Epithelial cell of proximal tubule (primary cell): Measurements from ENCODE around the gene OR10A4. TPM values are rescaled to one million over a fixed set of nuclear protein-coding genes. Genes with fewer than 3 reads are reported as not detected.
"Not testable (repeated sequence)": the region's sequence is repeated elsewhere in the genome, so short reads cannot be mapped to it uniquely, and the experiment has no call there.

ENCODE experiments used
- DNase-seq: peaks from one replicate; pipeline ENCODE4 v3.0.0-alpha.2; 2011; ENCODE audit warnings: low read depth
- H3K4me3 ChIP-seq: 2 replicates; pipeline ENCODE4 v1.5.1; 2011; ENCODE audit warnings: low read depth, mild to moderate bottlenecking, low read length
- total RNA-seq: library from RNA; depleted of rRNA; stranded (reverse); fragments of >200 nt; gene quantifications from 2 replicates; pipeline ENCODE4 v1.2.3, GENCODE V29; 2015
- TF ChIP-seq, protein P1 (sequence below): conservative IDR thresholded peaks from 2 replicates; pipeline ENCODE4 v1.5.1; 2012; ENCODE audit warnings: low read depth, mild to moderate bottlenecking, low read length

The OR10A4 gene
- total RNA-seq, 1 donor from 2014 or later: not detected

- TF ChIP-seq, protein P1, sequence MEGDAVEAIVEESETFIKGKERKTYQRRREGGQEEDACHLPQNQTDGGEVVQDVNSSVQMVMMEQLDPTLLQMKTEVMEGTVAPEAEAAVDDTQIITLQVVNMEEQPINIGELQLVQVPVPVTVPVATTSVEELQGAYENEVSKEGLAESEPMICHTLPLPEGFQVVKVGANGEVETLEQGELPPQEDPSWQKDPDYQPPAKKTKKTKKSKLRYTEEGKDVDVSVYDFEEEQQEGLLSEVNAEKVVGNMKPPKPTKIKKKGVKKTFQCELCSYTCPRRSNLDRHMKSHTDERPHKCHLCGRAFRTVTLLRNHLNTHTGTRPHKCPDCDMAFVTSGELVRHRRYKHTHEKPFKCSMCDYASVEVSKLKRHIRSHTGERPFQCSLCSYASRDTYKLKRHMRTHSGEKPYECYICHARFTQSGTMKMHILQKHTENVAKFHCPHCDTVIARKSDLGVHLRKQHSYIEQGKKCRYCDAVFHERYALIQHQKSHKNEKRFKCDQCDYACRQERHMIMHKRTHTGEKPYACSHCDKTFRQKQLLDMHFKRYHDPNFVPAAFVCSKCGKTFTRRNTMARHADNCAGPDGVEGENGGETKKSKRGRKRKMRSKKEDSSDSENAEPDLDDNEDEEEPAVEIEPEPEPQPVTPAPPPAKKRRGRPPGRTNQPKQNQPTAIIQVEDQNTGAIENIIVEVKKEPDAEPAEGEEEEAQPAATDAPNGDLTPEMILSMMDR: no peak
These were observed 5.1 kb upstream of the OR10A4 start for GRCh38 chr11:6871278-6871677.

DNA sequence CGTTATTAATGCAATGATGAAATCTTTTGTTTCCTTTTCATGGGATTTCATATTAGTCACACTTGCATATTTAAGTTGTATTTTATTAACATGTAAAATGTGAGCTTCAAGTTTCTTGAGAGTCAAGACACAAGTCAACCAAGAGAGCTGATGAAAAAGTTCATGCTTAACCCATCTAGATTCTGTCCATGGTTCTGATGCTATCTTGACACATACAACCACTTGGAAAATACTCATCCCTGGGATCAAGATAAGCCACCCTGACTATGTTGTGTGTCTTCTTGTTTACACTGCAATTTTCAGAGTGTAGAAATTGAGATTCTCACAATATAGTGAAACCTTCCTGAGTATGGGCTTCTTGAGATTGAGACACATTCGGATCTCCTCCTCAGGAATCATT, 664 bp upstream of the OR10A4 start:
- no peak overlapping the region for H3K4me3 ChIP-seq
- DNase-seq: no peak
- TF ChIP-seq, protein P1: no peak

More at GRCh38 chr11:6871278-6871677, 5.1 kb upstream of the OR10A4 start:
- no peak overlapping the region for H3K4me3 ChIP-seq
- DNase-seq: no peak

DNA sequence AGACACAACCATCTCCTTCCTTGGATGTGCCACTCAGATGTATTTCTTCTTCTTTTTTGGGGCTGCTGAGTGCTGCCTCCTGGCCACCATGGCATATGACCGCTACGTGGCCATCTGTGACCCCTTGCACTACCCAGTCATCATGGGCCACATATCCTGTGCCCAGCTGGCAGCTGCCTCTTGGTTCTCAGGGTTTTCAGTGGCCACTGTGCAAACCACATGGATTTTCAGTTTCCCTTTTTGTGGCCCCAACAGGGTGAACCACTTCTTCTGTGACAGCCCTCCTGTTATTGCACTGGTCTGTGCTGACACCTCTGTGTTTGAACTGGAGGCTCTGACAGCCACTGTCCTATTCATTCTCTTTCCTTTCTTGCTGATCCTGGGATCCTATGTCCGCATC, 489 bp downstream of the OR10A4 start:
- TF ChIP-seq, protein P1: no peak
- no peak overlapping the region for H3K4me3 ChIP-seq

DNA sequence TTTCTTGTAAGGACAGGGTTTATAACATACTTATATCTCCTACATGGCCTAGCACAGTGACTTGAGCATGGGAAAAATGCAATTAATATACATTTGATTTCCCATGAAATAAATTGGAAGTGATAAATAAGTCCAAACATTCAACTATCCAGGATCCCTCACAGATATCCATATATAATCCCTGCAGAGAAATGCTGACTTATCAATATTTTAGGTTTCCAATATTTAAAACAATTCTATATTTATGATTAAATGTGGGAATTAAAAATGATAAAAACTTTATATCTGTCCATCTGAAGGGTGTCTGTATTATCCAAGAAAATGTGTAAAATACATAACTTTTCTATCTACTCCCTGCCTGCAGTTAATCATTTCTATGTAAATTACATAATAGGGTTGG, 6.3 kb downstream of the OR10A4 start:
- TF ChIP-seq, protein P1: no peak
- no peak for DNase-seq

More for the DNA sequence above, 489 bp downstream of the OR10A4 start:
- DNase-seq: no peak

GRCh38 chr11:6887711-6888110, 11.3 kb downstream of the OR10A4 start:
- not testable (repeated sequence) for DNase-seq, H3K4me3 ChIP-seq

More for the DNA sequence above, 6.3 kb downstream of the OR10A4 start:
- no peak overlapping the region for H3K4me3 ChIP-seq

- TF ChIP-seq, protein P1: no peak
- no peak overlapping the region for H3K4me3 ChIP-seq
- no peak for DNase-seq
These were observed 12.4 kb downstream of the OR10A4 start for GRCh38 chr11:6888830-6889229.

GRCh38 chr11:6889835-6890234, 13.4 kb downstream of the OR10A4 start:
- H3K4me3 ChIP-seq: no peak overlapping the region
- TF ChIP-seq, protein P1: no peak
- DNase-seq: no peak
